GM23248 (cell line): ENCODE measurements around the gene NEGR1.

Experiments
- EZH2 ChIP-seq: fragments of 200-600 bp; sonication (generic); IDR thresholded peaks from 2 replicates; pipeline ENCODE4 v1.6.1; 2018; ENCODE audit warnings: antibody characterized with exemption, mild to moderate bottlenecking; ENCODE audit not compliant: insufficient read depth, poor library complexity, severe bottlenecking
- EZH2phosphoT487 ChIP-seq: fragments of 200-600 bp; sonication (generic); IDR thresholded peaks from 2 replicates; pipeline ENCODE4 v1.6.1; 2018; ENCODE audit warnings: antibody characterized with exemption, moderate library complexity, mild to moderate bottlenecking, low read depth; ENCODE audit not compliant: insufficient read depth

DNA sequence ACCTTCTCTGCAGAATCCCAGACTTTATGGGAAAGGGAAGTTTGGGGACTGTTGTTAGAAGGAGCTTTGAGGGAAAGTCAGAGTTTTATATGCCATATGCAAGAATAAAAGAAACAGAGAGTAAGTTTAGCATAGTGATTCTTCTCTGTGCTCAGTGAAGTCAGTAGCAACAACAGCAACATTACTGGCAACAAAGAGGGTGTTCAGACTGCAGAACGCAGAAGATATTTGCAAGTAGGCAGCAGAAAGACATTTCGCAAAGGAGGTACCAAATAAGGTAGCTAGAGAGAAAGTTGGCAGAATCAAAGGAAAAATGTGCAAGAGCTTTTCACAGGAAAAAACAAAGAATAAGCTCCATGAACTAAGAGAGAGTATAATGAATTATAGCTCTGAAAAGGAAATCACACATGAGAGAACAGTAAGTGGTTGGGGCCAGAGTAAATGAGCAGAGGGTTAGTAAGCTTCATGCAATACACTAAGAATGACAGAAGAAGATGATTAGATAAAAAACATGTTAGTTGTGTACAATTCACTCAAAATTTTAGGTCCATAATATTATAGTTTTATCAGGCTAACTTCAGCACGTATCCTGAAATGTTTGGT is 98.1 kb downstream of the NEGR1 start:
- TF ChIP-seq EZH2phosphoT487 (no peak), EZH2 (no peak)
